Muscle layer of colon (tissue), 2 donors: ENCODE measurements around the gene LSM5.
"Not testable (repeated sequence)": the region's sequence is repeated elsewhere in the genome, so short reads cannot be mapped to it uniquely, and the experiment has no call there.

ENCODE experiments used
- H3K27ac ChIP-seq: one replicate; pipeline ENCODE4 v1.7.0; 2013; ENCODE audit warnings: low read depth, mild to moderate bottlenecking, low read length, moderate library complexity
- H3K27me3 ChIP-seq, 2 donors: one replicate each; pipeline ENCODE4 v1.7.0; 2013; ENCODE audit warnings: low read length in 2 of 2, mild to moderate bottlenecking in 2 of 2; ENCODE audit not compliant: insufficient read depth in 2 of 2, control insufficient read depth in 1 of 2
- H3K36me3 ChIP-seq: one replicate; pipeline ENCODE4 v1.7.0; 2013; ENCODE audit warnings: mild to moderate bottlenecking, low read length; ENCODE audit not compliant: insufficient read depth
- H3K4me1 ChIP-seq: one replicate; pipeline ENCODE4 v1.7.0; 2013; ENCODE audit warnings: mild to moderate bottlenecking, low read length; ENCODE audit not compliant: insufficient read depth
- H3K4me3 ChIP-seq, 2 donors: one replicate each; pipeline ENCODE4 v1.7.0; 2013; ENCODE audit warnings: low read length in 2 of 2, low read depth in 1 of 2, mild to moderate bottlenecking in 1 of 2, moderate library complexity in 1 of 2
- H3K9ac ChIP-seq: one replicate; pipeline ENCODE4 v1.7.0; 2013; ENCODE audit warnings: low read length
- H3K9me3 ChIP-seq: one replicate; pipeline ENCODE4 v1.7.0; 2013; ENCODE audit warnings: mild to moderate bottlenecking, low read length
- donor health status: abdominal sarcoma.
- donor health status: Adenocarcinoma of cecum.

The LSM5 gene

DNA sequence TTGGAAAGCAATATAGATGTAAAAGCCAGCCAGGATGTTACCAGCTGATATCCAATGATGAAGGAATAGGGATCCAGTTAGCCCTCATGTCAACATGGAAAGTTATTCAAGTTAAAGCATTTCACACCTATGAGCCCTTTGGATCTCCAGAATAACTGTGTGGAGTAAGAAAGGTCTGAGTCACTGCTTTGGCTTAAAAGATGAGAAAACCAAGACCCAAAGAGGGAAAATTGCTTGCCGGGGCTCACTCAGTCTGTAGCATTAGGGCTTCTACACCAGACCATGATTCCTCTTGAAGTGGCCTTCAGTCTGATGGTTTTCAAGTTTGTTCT is 12.6 kb downstream of the LSM5 start:
- Histone ChIP-seq H3K9ac (no peak overlapping the region), H3K4me1 (no peaks in the 10 kb centered on the region), H3K27ac (no peak overlapping the region), H3K36me3 (no peaks in the 10 kb centered on the region), H3K4me3 (no peak overlapping the region), H3K27me3 (no peaks in the 10 kb centered on the region), H3K9me3 (no peaks in the 10 kb centered on the region)

DNA sequence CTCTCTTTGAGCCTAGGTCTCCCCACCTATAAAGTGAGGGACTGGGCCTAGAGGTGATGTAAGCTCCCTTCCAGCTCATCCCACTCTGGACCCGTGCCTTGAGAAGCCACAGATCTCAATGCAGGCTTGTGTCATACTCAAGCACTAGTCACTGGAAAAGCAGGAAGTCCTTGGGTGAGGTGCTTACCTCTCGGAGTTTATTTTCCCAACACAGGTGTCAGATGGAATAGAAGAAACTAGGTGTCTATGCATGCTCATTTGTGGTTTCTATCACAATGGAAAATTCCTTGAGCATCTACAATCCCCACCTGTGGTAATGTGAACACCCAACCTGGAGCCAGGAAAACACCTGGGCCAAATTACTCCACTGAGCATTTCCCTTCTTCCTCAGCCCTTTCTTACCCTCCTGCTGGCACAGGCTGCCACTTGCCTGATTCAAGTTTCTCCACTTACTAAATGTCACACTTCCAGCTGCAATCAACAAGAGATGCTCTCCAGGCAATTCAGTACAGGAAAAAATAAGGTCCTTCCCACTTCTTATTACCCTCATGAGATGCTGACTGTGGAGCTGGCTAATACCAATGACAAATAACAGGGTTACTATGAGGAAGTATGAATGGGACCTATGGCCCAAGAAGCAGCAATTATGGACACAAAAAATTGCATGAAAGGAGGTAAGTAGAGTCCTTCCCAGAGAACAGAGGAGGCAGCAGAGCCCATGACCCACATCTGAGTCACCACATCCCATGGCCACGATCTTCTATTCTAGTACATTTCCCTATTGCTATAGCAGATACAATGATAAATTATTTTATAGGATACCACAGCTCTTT is 13.1 kb downstream of the LSM5 start:
- no peaks in the 10 kb centered on the region for H3K9me3 ChIP-seq
- H3K27me3 ChIP-seq: no peaks in the 10 kb centered on the region
- H3K9ac ChIP-seq: no peak overlapping the region
- no peak overlapping the region for H3K4me3 ChIP-seq
- H3K27ac ChIP-seq: no peak overlapping the region
- H3K4me1 ChIP-seq: no peaks in the 10 kb centered on the region
- no peaks in the 10 kb centered on the region for H3K36me3 ChIP-seq

DNA sequence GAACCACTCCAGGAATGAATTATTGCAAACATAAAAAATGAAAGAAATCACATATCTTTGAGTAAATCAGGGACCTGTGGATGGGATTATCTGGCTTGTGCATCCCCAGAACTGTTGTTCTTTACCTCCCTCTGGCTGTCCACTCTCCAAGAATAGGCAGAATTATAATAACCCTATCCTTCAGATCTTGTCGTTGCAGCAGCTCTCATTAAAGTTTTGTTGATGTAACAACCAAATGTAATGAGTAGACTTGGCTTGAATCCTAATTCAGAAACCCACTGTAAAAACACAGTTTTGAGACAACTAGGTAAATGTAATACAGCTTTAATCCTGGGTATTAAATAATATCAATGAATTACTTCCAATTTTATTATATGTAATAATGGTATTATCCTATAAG is 16.2 kb downstream of the LSM5 start:
- Histone ChIP-seq H3K27me3 (no peaks in the 10 kb centered on the region), H3K36me3 (no peaks in the 10 kb centered on the region), H3K9ac (no peak overlapping the region), H3K4me3 (no peak overlapping the region), H3K4me1 (no peaks in the 10 kb centered on the region), H3K9me3 (no peaks in the 10 kb centered on the region), H3K27ac (no peak overlapping the region)

DNA sequence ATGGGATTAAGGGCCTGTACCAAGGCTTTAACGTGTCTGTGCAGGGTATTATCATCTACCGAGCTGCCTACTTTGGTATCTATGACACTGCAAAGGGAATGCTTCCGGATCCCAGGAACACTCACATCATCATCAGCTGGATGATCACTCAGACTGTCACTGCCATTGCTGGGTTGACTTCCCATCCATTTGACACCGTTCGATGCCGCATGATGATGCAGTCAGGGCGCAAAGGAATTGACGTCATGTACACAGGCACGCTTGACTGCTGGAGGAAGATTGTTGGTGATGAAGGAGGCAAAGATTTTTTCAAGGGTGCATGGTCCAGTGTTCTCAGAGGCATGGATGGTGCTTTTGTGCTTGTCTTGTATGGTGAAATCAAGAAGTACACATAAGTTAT is 18.2 kb downstream of the LSM5 start:
- no peaks in the 10 kb centered on the region for H3K27me3 ChIP-seq
- no peaks in the 10 kb centered on the region for H3K36me3 ChIP-seq
- H3K27ac ChIP-seq: no peak overlapping the region
- H3K9ac ChIP-seq: no peak overlapping the region
- H3K4me3 ChIP-seq: no peak overlapping the region
- no peaks in the 10 kb centered on the region for H3K9me3 ChIP-seq
- no peaks in the 10 kb centered on the region for H3K4me1 ChIP-seq

DNA sequence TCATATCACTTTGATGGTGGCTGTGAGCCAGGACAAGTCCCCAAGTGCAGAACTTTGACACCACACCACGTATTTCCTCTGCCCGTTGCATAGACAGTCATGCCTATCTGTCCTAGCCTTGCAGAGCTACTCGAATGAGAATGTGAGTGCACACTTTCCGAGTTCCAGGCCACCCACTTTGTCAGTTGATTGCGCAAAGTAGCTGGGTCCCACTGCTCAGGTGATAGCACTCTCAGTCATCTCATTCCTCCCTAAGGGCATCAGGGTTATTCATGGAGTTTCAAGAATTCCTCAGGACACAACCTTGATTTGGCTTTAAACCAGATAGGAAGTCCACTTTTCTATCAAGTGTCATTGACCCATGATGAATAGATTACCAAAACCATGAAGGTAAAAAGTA is 19.3 kb downstream of the LSM5 start:
- Histone ChIP-seq H3K27ac (no peak overlapping the region), H3K4me3 (no peak overlapping the region), H3K4me1 (no peaks in the 10 kb centered on the region), H3K36me3 (no peaks in the 10 kb centered on the region), H3K9me3 (no peaks in the 10 kb centered on the region), H3K9ac (no peak overlapping the region), H3K27me3 (no peaks in the 10 kb centered on the region)

DNA sequence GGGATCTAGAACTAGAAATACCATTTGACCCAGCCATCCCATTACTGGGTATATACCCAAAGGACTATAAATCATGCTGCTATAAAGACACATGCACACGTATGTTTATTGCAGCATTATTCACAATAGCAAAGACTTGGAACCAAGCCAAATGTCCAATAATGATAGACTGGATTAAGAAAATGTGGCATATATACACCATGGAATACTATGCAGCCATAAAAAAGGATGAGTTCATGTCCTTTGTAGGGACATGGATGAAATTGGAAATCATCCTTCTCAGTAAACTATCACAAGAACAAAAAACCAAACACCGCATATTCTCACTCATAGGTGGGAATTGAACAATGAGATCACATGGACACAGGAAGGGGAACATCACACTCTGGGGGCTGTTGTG is 20.2 kb downstream of the LSM5 start:
- H3K9ac ChIP-seq, H3K27me3 ChIP-seq, H3K4me3 ChIP-seq, H3K9me3 ChIP-seq, H3K4me1 ChIP-seq, H3K27ac ChIP-seq, H3K36me3 ChIP-seq: not testable (repeated sequence)

DNA sequence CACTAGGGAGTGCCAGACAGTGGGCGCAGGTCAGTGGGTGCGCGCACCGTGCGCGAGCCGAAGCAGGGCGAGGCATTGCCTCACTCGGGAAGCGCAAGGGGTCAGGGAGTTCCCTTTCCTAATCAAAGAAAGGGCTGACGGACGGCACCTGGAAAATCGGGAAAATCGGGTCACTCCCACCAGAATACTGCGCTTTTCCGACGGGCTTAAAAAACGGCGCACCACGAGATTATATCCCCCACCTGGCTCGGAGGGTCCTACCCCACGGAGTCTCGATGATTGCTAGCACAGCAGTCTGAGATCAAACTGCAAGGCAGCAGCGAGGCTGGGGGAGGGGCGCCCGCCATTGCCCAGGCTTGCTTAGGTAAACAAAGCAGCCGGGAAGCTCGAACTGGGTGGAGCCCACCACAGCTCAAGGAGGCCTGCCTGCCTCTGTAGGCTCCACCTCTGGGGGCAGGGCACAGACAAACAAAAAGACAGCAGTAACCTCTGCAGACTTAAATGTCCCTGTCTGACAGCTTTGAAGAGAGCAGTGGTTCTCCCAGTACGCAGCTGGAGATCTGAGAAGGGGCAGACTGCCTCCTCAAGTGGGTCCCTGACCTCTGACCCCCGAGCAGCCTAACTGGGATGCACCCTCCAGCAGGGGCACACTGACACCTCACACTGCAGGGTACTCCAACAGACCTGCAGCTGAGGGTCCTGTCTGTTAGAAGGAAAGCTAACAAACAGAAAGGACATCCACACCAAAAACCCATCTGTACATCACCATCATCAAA is 25.4 kb downstream of the LSM5 start:
- not testable (repeated sequence) for H3K36me3 ChIP-seq, H3K4me3 ChIP-seq, H3K4me1 ChIP-seq, H3K9ac ChIP-seq, H3K27me3 ChIP-seq, H3K27ac ChIP-seq, H3K9me3 ChIP-seq

DNA sequence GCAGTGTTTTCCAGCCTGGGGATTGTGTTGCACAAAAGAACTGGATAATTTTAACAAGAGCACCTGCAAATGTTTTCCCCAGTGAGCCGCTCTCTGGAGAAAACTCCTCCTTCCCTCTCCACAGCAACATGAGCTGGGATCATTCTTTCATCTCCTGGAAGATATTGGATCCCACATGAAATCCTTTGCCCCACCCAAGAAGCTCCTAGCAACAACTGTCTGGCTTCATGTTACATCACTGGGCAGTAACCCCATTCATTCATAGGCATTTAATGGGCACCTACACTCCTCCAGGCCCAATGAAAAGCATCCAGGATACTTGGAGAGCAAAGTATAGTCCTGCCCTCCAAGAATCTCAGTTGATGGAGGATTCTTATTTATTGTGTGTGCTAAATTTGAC is 27.2 kb downstream of the LSM5 start:
- H3K36me3 ChIP-seq: no peaks in the 10 kb centered on the region
- H3K4me3 ChIP-seq: no peak overlapping the region
- H3K27ac ChIP-seq: no peak overlapping the region
- H3K9me3 ChIP-seq: no peaks in the 10 kb centered on the region
- no peaks in the 10 kb centered on the region for H3K4me1 ChIP-seq
- no peaks in the 10 kb centered on the region for H3K27me3 ChIP-seq
- H3K9ac ChIP-seq: no peak overlapping the region

DNA sequence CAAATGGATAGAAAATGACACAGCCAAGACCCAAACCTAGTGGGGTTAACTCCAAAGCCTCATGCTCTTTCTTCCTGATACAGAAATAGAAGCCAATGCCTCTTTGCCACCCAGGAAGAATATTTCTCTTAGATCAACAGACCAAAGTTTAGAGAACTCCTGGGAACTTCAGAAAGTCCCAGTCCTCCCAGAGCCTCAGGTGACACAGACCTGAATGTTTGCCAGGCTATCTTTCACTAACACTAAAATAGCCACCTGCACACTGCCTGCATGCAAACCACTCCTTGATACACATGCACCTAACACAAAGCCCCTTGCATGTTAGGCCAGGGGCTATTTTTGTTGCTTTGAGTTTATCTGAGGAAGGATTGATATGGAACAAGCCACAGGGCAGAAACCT is 27.7 kb downstream of the LSM5 start:
- Histone ChIP-seq H3K4me3 (no peak overlapping the region), H3K36me3 (no peaks in the 10 kb centered on the region), H3K27ac (no peak overlapping the region), H3K4me1 (no peaks in the 10 kb centered on the region), H3K9me3 (no peaks in the 10 kb centered on the region), H3K27me3 (no peaks in the 10 kb centered on the region), H3K9ac (no peak overlapping the region)

DNA sequence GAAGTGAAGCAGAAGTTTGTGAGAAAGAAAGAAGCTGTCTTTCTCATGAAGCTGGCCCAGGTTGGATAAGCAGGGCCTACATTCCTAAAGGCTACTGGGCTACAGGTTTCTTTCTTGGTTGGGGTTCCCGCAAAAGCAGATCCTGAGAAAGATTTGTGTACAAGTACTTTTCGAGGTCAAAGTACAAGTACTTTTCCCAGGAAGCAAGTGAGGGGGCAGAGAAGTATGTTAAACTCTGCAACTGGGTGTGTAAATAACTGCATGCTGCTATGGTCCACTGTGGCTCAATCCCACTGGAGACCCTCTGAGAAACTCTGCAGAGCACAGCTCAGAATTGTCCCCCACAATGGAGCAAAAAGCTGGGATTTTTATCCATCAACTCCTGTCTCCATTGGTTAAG is 28.7 kb downstream of the LSM5 start:
- Histone ChIP-seq H3K27me3 (no peaks in the 10 kb centered on the region), H3K27ac (no peak overlapping the region), H3K36me3 (no peaks in the 10 kb centered on the region), H3K4me1 (no peaks in the 10 kb centered on the region), H3K9me3 (no peaks in the 10 kb centered on the region), H3K4me3 (no peak overlapping the region), H3K9ac (no peak overlapping the region)

DNA sequence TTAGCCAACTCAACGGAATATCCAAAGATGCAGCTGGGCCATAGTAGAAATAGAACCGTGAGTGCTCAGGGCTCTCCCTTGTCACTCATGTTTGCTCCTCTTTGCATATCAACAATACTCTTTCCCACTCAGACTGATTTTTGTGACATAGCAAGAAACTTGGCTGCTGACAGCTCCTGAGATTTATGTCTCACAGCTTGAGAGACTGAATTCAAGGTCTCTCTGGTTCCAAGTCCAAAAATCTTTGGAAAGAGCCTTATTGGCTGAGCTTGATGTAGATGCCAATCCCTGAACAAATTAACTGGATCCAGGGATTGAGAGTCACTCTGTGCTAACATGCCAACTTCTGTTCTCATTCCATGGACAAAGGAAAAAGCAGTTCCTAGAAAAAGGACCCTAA is 30.4 kb downstream of the LSM5 start:
- Histone ChIP-seq H3K4me1 (no peaks in the 10 kb centered on the region), H3K27ac (no peak overlapping the region), H3K36me3 (no peaks in the 10 kb centered on the region), H3K4me3 (no peak overlapping the region), H3K9me3 (no peaks in the 10 kb centered on the region), H3K9ac (no peak overlapping the region), H3K27me3 (no peaks in the 10 kb centered on the region)

DNA sequence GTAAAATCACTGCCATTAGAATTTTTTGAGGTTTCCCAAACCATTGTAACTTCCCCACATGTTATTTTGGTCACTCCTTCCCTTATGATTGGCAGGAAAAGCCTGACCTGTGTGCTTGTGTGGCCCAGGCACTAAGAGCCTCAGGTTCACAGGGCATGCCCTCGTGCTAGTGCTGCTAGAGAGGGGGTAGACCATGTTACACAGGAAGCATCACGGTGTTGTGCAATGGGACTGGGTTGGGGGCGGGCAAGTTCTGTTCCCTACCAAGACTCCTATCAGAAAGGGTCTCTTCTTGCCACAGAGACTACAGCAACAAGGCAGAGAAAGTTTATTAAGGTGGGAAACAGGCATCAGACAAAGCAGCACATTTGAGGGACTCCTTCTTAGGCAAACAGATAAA is 32.2 kb downstream of the LSM5 start:
- no peak overlapping the region for H3K9ac ChIP-seq
- H3K4me1 ChIP-seq: no peaks in the 10 kb centered on the region
- H3K4me3 ChIP-seq: no peak overlapping the region
- H3K27ac ChIP-seq: no peak overlapping the region
- H3K36me3 ChIP-seq: no peaks in the 10 kb centered on the region
- H3K9me3 ChIP-seq: no peaks in the 10 kb centered on the region
- no peaks in the 10 kb centered on the region for H3K27me3 ChIP-seq
